ENCODE data around the gene CAMTA1.

GRCh38 chr1:7574121-7575040, 789.1 kb downstream of the CAMTA1 start:
- TF ChIP-seq YY1 (IDR thresholded peaks at IDR 0.05; ENCODE audit: extremely low read depth, insufficient replicate concordance, low read depth, low read length) (no peak), CTCF (IDR thresholded peaks at IDR 0.05 in 2 of 3, conservative IDR thresholded peaks at IDR 0.05 in 1 of 3; ENCODE audit: borderline replicate concordance in 1 of 3, insufficient read depth in 1 of 3, low read depth in 2 of 3, low read length in 2 of 3) (no peak), POLR2AphosphoS5 (IDR thresholded peaks at IDR 0.05; ENCODE audit: low read depth, low read length) (no peak), REST (IDR thresholded peaks at IDR 0.05; ENCODE audit: low read depth) (no peak), POLR2A (IDR thresholded peaks at IDR 0.05; ENCODE audit: borderline replicate concordance, extremely low read depth, insufficient read depth, insufficient read length) (no peak), JUND (IDR thresholded peaks at IDR 0.05) (no peak), EZH2 (IDR thresholded peaks at IDR 0.05) (no peak), MAX (IDR thresholded peaks at IDR 0.05) (no peak), FOSL1 (IDR thresholded peaks at IDR 0.05; ENCODE audit: low read depth) (no peak)

All from HCT116 (cell line).